GM12878 (cell line): ENCODE results near the gene KCNC2. TPM values are rescaled to one million over a fixed set of nuclear protein-coding genes. Genes with fewer than 3 reads are reported as not detected.
A peak's percentile ranks its signal among the peaks of the same experiment; 100 is the strongest.

Source experiments
- ATAC-seq: fragments of 200-7000 bp; cut with Tn5 transposase; 3 replicates; pipeline ENCODE4 v1.9.1; 2020; ENCODE audit warnings: mild to moderate bottlenecking, moderate library complexity
- BruUV-seq: library from RNA; stranded (reverse); fragments of 400-500 nt; replicated peaks from 2 replicates; lab custom pipeline; 2021; lab: Mats Ljungman, UMichigan
- CTCF ChIA-PET: fragments of 300-600 bp; sonication (Branson Sonifier 250); formaldehyde crosslinking; extraction: SDS; loops from one replicate; lab custom pipeline; 2021; ENCODE audit warnings: inconsistent platforms; lab: Yijun Ruan, JAX
- POLR2A ChIA-PET: fragments of 350-600 bp; formaldehyde crosslinking; extraction: SDS; loops from one replicate; lab custom pipeline; 2021; ENCODE audit warnings: inconsistent platforms; lab: Charles Lee
- RAD21 ChIA-PET: fragments of 300-600 bp; sonication (Branson Sonifier 250); formaldehyde crosslinking; loops from one replicate; lab custom pipeline; 2023; ENCODE audit warnings: antibody characterized with exemption; ENCODE audit not compliant: unreplicated experiment; lab: Charles Lee
- SMC1A ChIA-PET: fragments of 300-600 bp; sonication (Branson Sonifier 250); formaldehyde crosslinking; loops from one replicate; lab custom pipeline; 2023; ENCODE audit not compliant: unreplicated experiment, uncharacterized antibody; lab: Charles Lee
- DNase-seq: peaks from one replicate; pipeline ENCODE4 v3.0.0-alpha.2; 2011; ENCODE audit warnings: low read depth, low spot score
- FAIRE-seq: peaks from 3 replicates; lab custom pipeline; 2011; peaks lifted over from hg19 to GRCh38; lab: Jason Lieb, UNC
- H2AFZ ChIP-seq: 2 replicates; pipeline ENCODE4 v1.6.0; 2011; ENCODE audit warnings: low read depth, low read length, control low read depth; ENCODE audit not compliant: control insufficient read depth
- H3K27ac ChIP-seq: 2 replicates; pipeline ENCODE4 v1.5.1; 2011; ENCODE audit warnings: control low read depth; ENCODE audit not compliant: control insufficient read depth, insufficient read depth
- H3K27me3 ChIP-seq, 2 experiments: replicated peaks in 1 of 2; 2 replicates each; pipeline versions ENCODE4 v1.6.0 to v1.6.1; 2011; ENCODE audit warnings: low read length in 1 of 2; ENCODE audit not compliant: control insufficient read depth in 2 of 2, insufficient read depth in 2 of 2
- H3K36me3 ChIP-seq, 2 experiments: 2 replicates each; pipeline ENCODE4 v1.5.1; 2011; ENCODE audit warnings: low read length in 1 of 2; ENCODE audit not compliant: control insufficient read depth in 2 of 2, insufficient read depth in 2 of 2
- H3K4me1 ChIP-seq: 2 replicates; pipeline ENCODE4 v1.6.1; 2011; ENCODE audit warnings: mild to moderate bottlenecking, low read length, moderate library complexity, mixed read lengths; ENCODE audit not compliant: control insufficient read depth, insufficient read depth
- H3K4me2 ChIP-seq: 2 replicates; pipeline ENCODE4 v1.6.0; 2011; ENCODE audit warnings: control low read depth; ENCODE audit not compliant: control insufficient read depth, insufficient read depth
- H3K4me3 ChIP-seq: fragments of 200-600 bp; sonication (generic); 2 replicates; pipeline ENCODE4 v1.5.1; 2016
- H3K79me2 ChIP-seq: 2 replicates; pipeline ENCODE4 v1.6.0; 2011; ENCODE audit warnings: low read length; ENCODE audit not compliant: control insufficient read depth, insufficient read depth
- H3K9ac ChIP-seq: 2 replicates; pipeline ENCODE4 v1.8.0; 2011; ENCODE audit warnings: low read length, control low read depth, mixed read lengths; ENCODE audit not compliant: control insufficient read depth, insufficient read depth
- H3K9me3 ChIP-seq: replicated peaks from 3 replicates; pipeline ENCODE4 v1.5.1; 2011; ENCODE audit warnings: mild to moderate bottlenecking, low read length; ENCODE audit not compliant: control insufficient read depth, insufficient read depth
- H4K20me1 ChIP-seq: 2 replicates; pipeline ENCODE4 v1.6.0; 2011; ENCODE audit not compliant: control insufficient read depth, insufficient read depth
- CBX3 ChIP-seq: fragments of 200-600 bp; sonication (generic); IDR thresholded peaks from 2 replicates; pipeline ENCODE4 v1.6.1; 2016; ENCODE audit warnings: low read depth, borderline replicate concordance
- CUX1 ChIP-seq: IDR thresholded peaks from 2 replicates; pipeline ENCODE4 v1.6.1; 2012; ENCODE audit warnings: improper control_type of control experiment, low read depth, low read length; ENCODE audit not compliant: insufficient replicate concordance
- ESRRA ChIP-seq: IDR thresholded peaks from 2 replicates; pipeline ENCODE4 v1.6.1; 2012; ENCODE audit warnings: mild to moderate bottlenecking, low read length, improper control_type of control experiment
- HDAC2 ChIP-seq: fragments of 200-600 bp; sonication (generic); IDR thresholded peaks from 2 replicates; pipeline ENCODE4 v1.6.1; 2017
- KLF5 ChIP-seq: fragments of 450-650 bp; IDR thresholded peaks from 2 replicates; pipeline ENCODE4 v1.6.1; 2014; ENCODE audit warnings: mild to moderate bottlenecking; ENCODE audit not compliant: partially characterized antibody
- MEF2B ChIP-seq: fragments of 450-650 bp; IDR thresholded peaks from 2 replicates; pipeline ENCODE4 v1.6.1; 2018; ENCODE audit warnings: mild to moderate bottlenecking, moderate library complexity; ENCODE audit not compliant: partially characterized antibody, poor library complexity, severe bottlenecking
- MYC ChIP-seq: IDR thresholded peaks from 2 replicates; pipeline ENCODE4 v1.6.1; 2011; ENCODE audit warnings: mild to moderate bottlenecking, low read length, moderate library complexity, inconsistent platforms; ENCODE audit not compliant: insufficient read depth, insufficient replicate concordance, insufficient read length, severe bottlenecking
- SKIL ChIP-seq: fragments of 450-650 bp; IDR thresholded peaks from 2 replicates; pipeline ENCODE4 v1.6.1; 2017; ENCODE audit warnings: mild to moderate bottlenecking, low read depth, inconsistent platforms; ENCODE audit not compliant: poor library complexity, severe bottlenecking
- SMAD5 ChIP-seq: IDR thresholded peaks from 2 replicates; pipeline ENCODE4 v1.6.1; 2016; ENCODE audit warnings: antibody characterized with exemption, low read depth
- TCF12 ChIP-seq: IDR thresholded peaks from 2 replicates; pipeline ENCODE4 v1.6.1; 2011; ENCODE audit warnings: low read depth, mild to moderate bottlenecking, low read length
- ZBED1 ChIP-seq: IDR thresholded peaks from 2 replicates; pipeline ENCODE4 v1.6.1; 2016; ENCODE audit warnings: borderline replicate concordance
- ZNF24 ChIP-seq: fragments of 450-650 bp; IDR thresholded peaks from 2 replicates; pipeline ENCODE4 v1.6.1; 2017; ENCODE audit warnings: antibody characterized with exemption, mild to moderate bottlenecking
- WGBS: methylation state at CpG from one replicate; pipeline ENCODE4 v1.1.6; 2016; ENCODE audit warnings: low lambda C conversion rate; ENCODE audit not compliant: insufficient replicate concordance, insufficient coverage; ENCODE audit errors: missing lambda C conversion rate; 5-methylcytosine and 5-hydroxymethylcytosine counted together
- in situ Hi-C: fragments of 300-500 bp; cut with MboI; formaldehyde crosslinking; loops from 9 replicates; pipeline ENCODE4 v1.14.3; 2018; ENCODE audit warnings: mixed read lengths
- intact Hi-C: fragments of 100-400 bp; cut with micrococcal nuclease; formaldehyde crosslinking; loops from one replicate; pipeline ENCODE4 v1.14.2; 2022; ENCODE audit not compliant: unreplicated experiment
- polyA plus RNA-seq, 11 experiments: library from polyadenylated mRNA; depleted of rRNA in 4 of 11; unstranded in 6 of 11; stranded (reverse) in 5 of 11; fragments of >200 nt; fragmentation: Nextera tagmentation in 4 of 11; fragmentation: Illumina TruSeq in 1 of 11; extraction: Ambion mirVana in 4 of 11; extraction: Trizol in 1 of 11; gene quantifications; 1 replicate in 1 of 11; 2 replicates in 10 of 11; pipeline versions ENCODE4 v1.2.1 to v1.2.3, GENCODE V29; 2011 to 2016; ENCODE audit warnings: inconsistent platforms in 2 of 11, missing spikeins in 2 of 11, low read depth in 1 of 11
- total RNA-seq, 4 experiments: library from RNA; depleted of rRNA in 3 of 4; stranded (reverse); fragments of >200 nt in 3 of 4; fragmentation: Illumina TruSeq in 1 of 4; extraction: Trizol in 1 of 4; gene quantifications; 2 replicates each; pipeline versions ENCODE4 v1.2.1 to v1.2.3, GENCODE V29; 2013 to 2021

The KCNC2 gene
- total and polyA plus RNA-seq, 10 of the 15 experiments (the other 5 are each of a cell fraction or from before 2014, with no cell fraction given): 0.03 to 2.3 (median 0.08) TPM; not detected in 7

- no peak for TF ChIP-seq ESRRA
- no peak for TF ChIP-seq ZBED1
- no peak for TF ChIP-seq ZNF24
- no peak for TF ChIP-seq KLF5
- TF ChIP-seq MEF2B: no peak
- TF ChIP-seq SKIL: no peak
These were observed 151.4 kb downstream of the KCNC2 start (continued) for GRCh38 chr12:75058228-75058627.

GRCh38 chr12:75048767-75049166 lies 160.9 kb downstream of the KCNC2 start:
- no peak overlapping the region for H3K4me2 ChIP-seq
- CTCF ChIA-PET: no interaction called here
- no peak for ATAC-seq
- H3K27me3 ChIP-seq: no peaks in the 10 kb centered on the region
- no peak for DNase-seq
- BruUV-seq: no TSS peak
- RAD21 ChIA-PET: interaction anchor here (1.6 kb wide), 1 partner anchor 21 kb away, joined by 3 read pairs; no protein-coding TSS in a partner anchor
- in situ Hi-C loops (no loop called here), intact Hi-C loops (no loop called here)
- H3K4me3 ChIP-seq: no peak overlapping the region
- no peaks in the 10 kb centered on the region for H3K36me3 ChIP-seq
- no peaks in the 10 kb centered on the region for H3K9me3 ChIP-seq
- no peaks in the 10 kb centered on the region for H4K20me1 ChIP-seq
- no peaks in the 10 kb centered on the region for H3K4me1 ChIP-seq
- WGBS: 69% methylated on average over 2 of the region's 2 CpGs
- H2AFZ ChIP-seq: no peak overlapping the region
- H3K27ac ChIP-seq: no peak overlapping the region
- no peak overlapping the region for H3K9ac ChIP-seq
- POLR2A ChIA-PET: no interaction called here
- SMC1A ChIA-PET: interaction anchor here (1.3 kb wide), 2 partner anchors 11 to 29 kb away, joined by 4 to 6 read pairs; no protein-coding TSS in a partner anchor
- FAIRE-seq: peak; percentile 47
- no peaks in the 10 kb centered on the region for H3K79me2 ChIP-seq
- TF ChIP-seq CBX3 (no peak), MYC (no peak), CUX1 (no peak), SKIL (no peak), SMAD5 (no peak), HDAC2 (no peak), ZNF24 (no peak), TCF12 (no peak)
